OCI-LY3 (cell line): ENCODE measurements around the gene LYPD3.

ENCODE experiments used
- CTCF ChIP-seq: fragments of 200-600, 300-600 bp; sonication (generic); IDR thresholded peaks from 2 replicates; pipeline ENCODE4 v1.5.1; 2014; ENCODE audit warnings: antibody characterized with exemption, low read length, low read depth
- EZH2phosphoT487 ChIP-seq: fragments of 200-600 bp; shearing (Covaris generic); IDR thresholded peaks from 2 replicates; pipeline ENCODE4 v1.6.1; 2018; ENCODE audit warnings: antibody characterized with exemption, mixed run types, low read depth

DNA sequence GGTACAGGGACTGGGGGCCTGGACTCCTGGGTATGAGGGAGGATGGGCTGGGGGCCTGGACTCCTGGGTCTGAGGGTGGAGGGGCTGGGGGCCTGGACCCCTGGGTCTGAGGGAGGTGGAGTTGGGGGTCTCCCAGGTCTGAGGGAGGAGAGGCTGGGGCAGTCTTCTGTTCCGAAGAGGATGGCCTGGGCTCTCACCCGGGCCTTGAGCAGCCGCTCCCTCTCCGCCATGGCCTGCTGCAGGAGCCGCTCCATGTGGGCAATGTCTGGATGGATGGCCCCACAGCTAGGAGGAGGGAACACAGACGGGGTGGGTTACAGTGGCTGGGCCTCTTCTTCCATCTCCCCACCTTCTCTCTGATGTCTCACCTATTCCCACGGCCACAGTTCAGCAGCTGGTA, 21.0 kb upstream of the LYPD3 start:
- TF ChIP-seq CTCF: no peak
- TF ChIP-seq EZH2phosphoT487: no peak
